ENCODE data around the gene AHSA1. TPM values are rescaled to one million over a fixed set of nuclear protein-coding genes. Genes with fewer than 3 reads are reported as not detected.

Gene AHSA1
- total and polyA plus RNA-seq, 2 experiments from 2014 or later: 177 to 213 TPM

DNA sequence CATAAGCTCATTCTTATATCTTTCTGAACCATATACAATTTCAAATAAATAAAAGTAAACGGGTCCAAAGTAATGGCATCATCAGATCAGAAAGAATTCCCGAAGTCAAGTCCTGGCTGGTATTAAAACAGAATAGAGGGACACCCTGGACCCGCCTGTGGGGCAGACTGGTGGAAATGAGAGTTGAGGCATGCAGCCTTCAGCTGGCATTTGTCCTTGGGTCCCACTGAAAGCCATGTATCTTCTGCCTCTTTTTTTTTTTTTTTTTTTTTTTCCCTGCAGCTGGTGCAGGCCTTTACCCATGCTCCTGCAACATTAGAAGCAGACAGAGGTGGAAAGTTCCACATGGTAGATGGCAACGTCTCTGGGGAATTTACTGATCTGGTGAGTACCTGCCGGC lies 9.9 kb downstream of the AHSA1 start (continued):
- TF ChIP-seq, protein P1, sequence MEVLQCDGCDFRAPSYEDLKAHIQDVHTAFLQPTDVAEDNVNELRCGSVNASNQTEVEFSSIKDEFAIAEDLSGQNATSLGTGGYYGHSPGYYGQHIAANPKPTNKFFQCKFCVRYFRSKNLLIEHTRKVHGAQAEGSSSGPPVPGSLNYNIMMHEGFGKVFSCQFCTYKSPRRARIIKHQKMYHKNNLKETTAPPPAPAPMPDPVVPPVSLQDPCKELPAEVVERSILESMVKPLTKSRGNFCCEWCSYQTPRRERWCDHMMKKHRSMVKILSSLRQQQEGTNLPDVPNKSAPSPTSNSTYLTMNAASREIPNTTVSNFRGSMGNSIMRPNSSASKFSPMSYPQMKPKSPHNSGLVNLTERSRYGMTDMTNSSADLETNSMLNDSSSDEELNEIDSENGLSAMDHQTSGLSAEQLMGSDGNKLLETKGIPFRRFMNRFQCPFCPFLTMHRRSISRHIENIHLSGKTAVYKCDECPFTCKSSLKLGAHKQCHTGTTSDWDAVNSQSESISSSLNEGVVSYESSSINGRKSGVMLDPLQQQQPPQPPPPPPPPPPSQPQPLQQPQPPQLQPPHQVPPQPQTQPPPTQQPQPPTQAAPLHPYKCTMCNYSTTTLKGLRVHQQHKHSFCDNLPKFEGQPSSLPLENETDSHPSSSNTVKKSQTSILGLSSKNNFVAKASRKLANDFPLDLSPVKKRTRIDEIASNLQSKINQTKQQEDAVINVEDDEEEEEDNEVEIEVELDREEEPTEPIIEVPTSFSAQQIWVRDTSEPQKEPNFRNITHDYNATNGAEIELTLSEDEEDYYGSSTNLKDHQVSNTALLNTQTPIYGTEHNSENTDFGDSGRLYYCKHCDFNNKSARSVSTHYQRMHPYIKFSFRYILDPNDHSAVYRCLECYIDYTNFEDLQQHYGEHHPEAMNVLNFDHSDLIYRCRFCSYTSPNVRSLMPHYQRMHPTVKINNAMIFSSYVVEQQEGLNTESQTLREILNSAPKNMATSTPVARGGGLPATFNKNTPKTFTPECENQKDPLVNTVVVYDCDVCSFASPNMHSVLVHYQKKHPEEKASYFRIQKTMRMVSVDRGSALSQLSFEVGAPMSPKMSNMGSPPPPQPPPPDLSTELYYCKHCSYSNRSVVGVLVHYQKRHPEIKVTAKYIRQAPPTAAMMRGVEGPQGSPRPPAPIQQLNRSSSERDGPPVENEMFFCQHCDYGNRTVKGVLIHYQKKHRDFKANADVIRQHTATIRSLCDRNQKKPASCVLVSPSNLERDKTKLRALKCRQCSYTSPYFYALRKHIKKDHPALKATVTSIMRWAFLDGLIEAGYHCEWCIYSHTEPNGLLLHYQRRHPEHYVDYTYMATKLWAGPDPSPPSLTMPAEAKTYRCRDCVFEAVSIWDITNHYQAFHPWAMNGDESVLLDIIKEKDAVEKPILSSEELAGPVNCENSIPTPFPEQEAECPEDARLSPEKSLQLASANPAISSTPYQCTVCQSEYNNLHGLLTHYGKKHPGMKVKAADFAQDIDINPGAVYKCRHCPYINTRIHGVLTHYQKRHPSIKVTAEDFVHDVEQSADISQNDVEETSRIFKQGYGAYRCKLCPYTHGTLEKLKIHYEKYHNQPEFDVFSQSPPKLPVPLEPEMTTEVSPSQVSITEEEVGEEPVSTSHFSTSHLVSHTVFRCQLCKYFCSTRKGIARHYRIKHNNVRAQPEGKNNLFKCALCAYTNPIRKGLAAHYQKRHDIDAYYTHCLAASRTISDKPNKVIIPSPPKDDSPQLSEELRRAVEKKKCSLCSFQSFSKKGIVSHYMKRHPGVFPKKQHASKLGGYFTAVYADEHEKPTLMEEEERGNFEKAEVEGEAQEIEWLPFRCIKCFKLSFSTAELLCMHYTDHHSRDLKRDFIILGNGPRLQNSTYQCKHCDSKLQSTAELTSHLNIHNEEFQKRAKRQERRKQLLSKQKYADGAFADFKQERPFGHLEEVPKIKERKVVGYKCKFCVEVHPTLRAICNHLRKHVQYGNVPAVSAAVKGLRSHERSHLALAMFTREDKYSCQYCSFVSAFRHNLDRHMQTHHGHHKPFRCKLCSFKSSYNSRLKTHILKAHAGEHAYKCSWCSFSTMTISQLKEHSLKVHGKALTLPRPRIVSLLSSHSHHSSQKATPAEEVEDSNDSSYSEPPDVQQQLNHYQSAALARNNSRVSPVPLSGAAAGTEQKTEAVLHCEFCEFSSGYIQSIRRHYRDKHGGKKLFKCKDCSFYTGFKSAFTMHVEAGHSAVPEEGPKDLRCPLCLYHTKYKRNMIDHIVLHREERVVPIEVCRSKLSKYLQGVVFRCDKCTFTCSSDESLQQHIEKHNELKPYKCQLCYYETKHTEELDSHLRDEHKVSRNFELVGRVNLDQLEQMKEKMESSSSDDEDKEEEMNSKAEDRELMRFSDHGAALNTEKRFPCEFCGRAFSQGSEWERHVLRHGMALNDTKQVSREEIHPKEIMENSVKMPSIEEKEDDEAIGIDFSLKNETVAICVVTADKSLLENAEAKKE (CRISPR knock-in tag; IDR thresholded peaks at IDR 0.05): no peak
- TF ChIP-seq STAT1 (IDR thresholded peaks at IDR 0.05; ENCODE audit: unreplicated experiment) (no peak), JUNB (IDR thresholded peaks at IDR 0.05; ENCODE audit: unreplicated experiment) (no peak), EZH2phosphoT487 (IDR thresholded peaks at IDR 0.05; ENCODE audit: unreplicated experiment) (no peak), POLR2AphosphoS5 (IDR thresholded peaks at IDR 0.05; ENCODE audit: low read depth) (no peak), EZH2 (IDR thresholded peaks at IDR 0.05; ENCODE audit: low read depth, unreplicated experiment) (no peak), ZNF114 (CRISPR knock-in tag; IDR thresholded peaks at IDR 0.05) (no peak), ZNF331 (CRISPR knock-in tag; IDR thresholded peaks at IDR 0.05; ENCODE audit: low read depth) (no peak)
- TF ChIP-seq, protein P2, sequence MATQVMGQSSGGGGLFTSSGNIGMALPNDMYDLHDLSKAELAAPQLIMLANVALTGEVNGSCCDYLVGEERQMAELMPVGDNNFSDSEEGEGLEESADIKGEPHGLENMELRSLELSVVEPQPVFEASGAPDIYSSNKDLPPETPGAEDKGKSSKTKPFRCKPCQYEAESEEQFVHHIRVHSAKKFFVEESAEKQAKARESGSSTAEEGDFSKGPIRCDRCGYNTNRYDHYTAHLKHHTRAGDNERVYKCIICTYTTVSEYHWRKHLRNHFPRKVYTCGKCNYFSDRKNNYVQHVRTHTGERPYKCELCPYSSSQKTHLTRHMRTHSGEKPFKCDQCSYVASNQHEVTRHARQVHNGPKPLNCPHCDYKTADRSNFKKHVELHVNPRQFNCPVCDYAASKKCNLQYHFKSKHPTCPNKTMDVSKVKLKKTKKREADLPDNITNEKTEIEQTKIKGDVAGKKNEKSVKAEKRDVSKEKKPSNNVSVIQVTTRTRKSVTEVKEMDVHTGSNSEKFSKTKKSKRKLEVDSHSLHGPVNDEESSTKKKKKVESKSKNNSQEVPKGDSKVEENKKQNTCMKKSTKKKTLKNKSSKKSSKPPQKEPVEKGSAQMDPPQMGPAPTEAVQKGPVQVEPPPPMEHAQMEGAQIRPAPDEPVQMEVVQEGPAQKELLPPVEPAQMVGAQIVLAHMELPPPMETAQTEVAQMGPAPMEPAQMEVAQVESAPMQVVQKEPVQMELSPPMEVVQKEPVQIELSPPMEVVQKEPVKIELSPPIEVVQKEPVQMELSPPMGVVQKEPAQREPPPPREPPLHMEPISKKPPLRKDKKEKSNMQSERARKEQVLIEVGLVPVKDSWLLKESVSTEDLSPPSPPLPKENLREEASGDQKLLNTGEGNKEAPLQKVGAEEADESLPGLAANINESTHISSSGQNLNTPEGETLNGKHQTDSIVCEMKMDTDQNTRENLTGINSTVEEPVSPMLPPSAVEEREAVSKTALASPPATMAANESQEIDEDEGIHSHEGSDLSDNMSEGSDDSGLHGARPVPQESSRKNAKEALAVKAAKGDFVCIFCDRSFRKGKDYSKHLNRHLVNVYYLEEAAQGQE (IDR thresholded peaks at IDR 0.05; ENCODE audit: unreplicated experiment): no peak
